ENCODE results near the gene VIPR2.

DNA sequence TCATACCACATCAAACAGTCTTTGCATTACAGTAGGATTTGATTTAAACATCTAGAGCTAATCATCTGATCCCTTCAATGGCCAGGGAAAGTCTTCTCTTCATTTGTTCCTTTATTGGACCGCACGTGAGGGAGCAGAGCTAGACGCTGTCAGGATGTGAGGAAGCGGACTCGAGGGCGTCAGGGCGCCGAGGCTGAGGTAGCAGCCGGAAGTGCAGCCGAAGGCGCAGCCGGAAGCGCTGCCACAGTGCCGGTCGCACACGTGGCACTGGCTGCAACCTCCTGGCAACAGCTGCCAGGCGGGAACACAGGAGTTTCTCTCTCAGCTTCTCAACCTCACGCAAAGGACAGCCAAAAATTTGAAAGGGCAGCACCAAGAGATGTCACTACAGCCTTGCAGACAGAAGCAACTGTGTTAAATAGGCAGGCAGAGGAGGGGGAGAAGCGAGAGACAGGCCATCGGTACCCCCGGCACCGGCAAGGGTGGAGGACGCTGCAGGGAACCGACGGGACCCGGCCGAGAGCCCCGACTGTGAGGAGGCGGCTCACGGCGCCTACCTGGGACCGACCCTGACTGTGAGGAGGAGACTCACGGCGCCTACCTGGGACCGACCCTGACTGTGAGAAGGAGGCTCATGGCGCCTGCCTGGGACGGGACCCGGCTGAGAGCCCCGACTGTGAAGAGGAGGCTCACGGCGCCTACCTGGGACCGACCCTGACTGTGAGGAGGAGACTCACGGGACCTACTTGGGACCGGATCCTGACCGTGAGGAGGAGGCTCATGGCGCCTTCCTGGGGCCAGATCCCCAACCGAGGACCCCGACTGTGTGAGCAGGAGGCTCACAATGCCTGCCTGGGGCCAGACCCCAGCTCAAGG lies 32.3 kb downstream of the VIPR2 start:
- TF ChIP-seq PATZ1 (CRISPR knock-in tag; IDR thresholded peaks at IDR 0.05; ENCODE audit: borderline replicate concordance) = no peak
- no peak for TF ChIP-seq ARNTL (CRISPR knock-in tag; IDR thresholded peaks at IDR 0.05; ENCODE audit: borderline replicate concordance, low read depth)
- TF ChIP-seq ZFP3 (CRISPR knock-in tag; IDR thresholded peaks at IDR 0.05) = no peak
- no peak for TF ChIP-seq RARB (CRISPR knock-in tag; IDR thresholded peaks at IDR 0.05)
- TF ChIP-seq CSDC2 (CRISPR knock-in tag; IDR thresholded peaks at IDR 0.05) = no peak
- no peak for TF ChIP-seq TSHZ2 (CRISPR knock-in tag; IDR thresholded peaks at IDR 0.05)
- TF ChIP-seq ZNF565 (CRISPR knock-in tag; conservative IDR thresholded peaks at IDR 0.05; ENCODE audit: low read depth) = no peak
- TF ChIP-seq PPARA (CRISPR knock-in tag; IDR thresholded peaks at IDR 0.05; ENCODE audit: borderline replicate concordance) = no peak
- no peak for TF ChIP-seq CREB5 (CRISPR knock-in tag; IDR thresholded peaks at IDR 0.05; ENCODE audit: low read depth)
- TF ChIP-seq GLIS3 (CRISPR knock-in tag; IDR thresholded peaks at IDR 0.05) = no peak
- TF ChIP-seq OSR1 (CRISPR knock-in tag; IDR thresholded peaks at IDR 0.05) = no peak
- TF ChIP-seq POU6F1 (CRISPR knock-in tag; IDR thresholded peaks at IDR 0.05; ENCODE audit: borderline replicate concordance, low read depth) = no peak
